ENCODE data around the gene DENND2C.

The DENND2C gene

GRCh38 chr1:114540821-114541220 is 129.0 kb downstream of the DENND2C start:
- Histone ChIP-seq H3K4me3 (ENCODE audit: low read depth in 1 of 2, low read length in 1 of 2) (no peak overlapping the region), H3K36me3 (no peaks in the 10 kb centered on the region), H3K27ac (no peak overlapping the region), H3K4me1 (ENCODE audit: control insufficient read depth in 1 of 2, insufficient read depth in 1 of 2, low read depth in 1 of 2, low read length in 1 of 2) (no peaks in the 10 kb centered on the region), H3K27me3 (peaks cover 6% of the 10 kb centered on the region), H3K9me3 (no peaks in the 10 kb centered on the region)
- TF ChIP-seq, protein P1, sequence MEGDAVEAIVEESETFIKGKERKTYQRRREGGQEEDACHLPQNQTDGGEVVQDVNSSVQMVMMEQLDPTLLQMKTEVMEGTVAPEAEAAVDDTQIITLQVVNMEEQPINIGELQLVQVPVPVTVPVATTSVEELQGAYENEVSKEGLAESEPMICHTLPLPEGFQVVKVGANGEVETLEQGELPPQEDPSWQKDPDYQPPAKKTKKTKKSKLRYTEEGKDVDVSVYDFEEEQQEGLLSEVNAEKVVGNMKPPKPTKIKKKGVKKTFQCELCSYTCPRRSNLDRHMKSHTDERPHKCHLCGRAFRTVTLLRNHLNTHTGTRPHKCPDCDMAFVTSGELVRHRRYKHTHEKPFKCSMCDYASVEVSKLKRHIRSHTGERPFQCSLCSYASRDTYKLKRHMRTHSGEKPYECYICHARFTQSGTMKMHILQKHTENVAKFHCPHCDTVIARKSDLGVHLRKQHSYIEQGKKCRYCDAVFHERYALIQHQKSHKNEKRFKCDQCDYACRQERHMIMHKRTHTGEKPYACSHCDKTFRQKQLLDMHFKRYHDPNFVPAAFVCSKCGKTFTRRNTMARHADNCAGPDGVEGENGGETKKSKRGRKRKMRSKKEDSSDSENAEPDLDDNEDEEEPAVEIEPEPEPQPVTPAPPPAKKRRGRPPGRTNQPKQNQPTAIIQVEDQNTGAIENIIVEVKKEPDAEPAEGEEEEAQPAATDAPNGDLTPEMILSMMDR (IDR thresholded peaks at IDR 0.05) = no peak

DNA sequence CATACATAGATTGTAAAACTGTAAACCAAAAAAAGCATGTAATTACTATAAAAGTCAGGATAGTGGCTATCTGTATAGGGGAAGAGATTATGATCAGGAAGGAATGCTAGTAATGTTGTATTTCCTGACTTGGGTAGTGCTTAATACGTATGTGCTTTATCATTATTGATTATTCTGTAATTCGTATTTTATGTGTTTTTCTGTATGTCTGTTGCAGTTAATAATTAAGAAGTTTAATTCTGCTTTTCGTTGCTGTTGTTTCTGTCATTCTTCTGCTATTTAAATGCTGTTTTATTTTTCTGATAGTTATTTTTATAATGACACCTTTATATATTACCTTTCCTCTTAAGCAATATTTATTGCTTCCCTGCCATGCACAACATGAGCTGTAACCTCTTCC is 129.6 kb downstream of the DENND2C start:
- H3K27ac ChIP-seq = no peak overlapping the region
- H3K9me3 ChIP-seq = no peaks in the 10 kb centered on the region
- no peak overlapping the region for H3K4me3 ChIP-seq (ENCODE audit: low read depth in 1 of 2, low read length in 1 of 2)
- TF ChIP-seq, protein P1 (IDR thresholded peaks at IDR 0.05) = no peak
- H3K36me3 ChIP-seq = no peaks in the 10 kb centered on the region
- H3K4me1 ChIP-seq (ENCODE audit: control insufficient read depth in 1 of 2, insufficient read depth in 1 of 2, low read depth in 1 of 2, low read length in 1 of 2) = no peaks in the 10 kb centered on the region
- H3K27me3 ChIP-seq = peaks cover 6% of the 10 kb centered on the region

GRCh38 chr1:114536043-114536442 is 133.8 kb downstream of the DENND2C start:
- Histone ChIP-seq H3K4me1 (ENCODE audit: control insufficient read depth in 1 of 2, insufficient read depth in 1 of 2, low read depth in 1 of 2, low read length in 1 of 2) (no peaks in the 10 kb centered on the region), H3K9me3 (no peaks in the 10 kb centered on the region), H3K36me3 (no peaks in the 10 kb centered on the region), H3K4me3 (ENCODE audit: low read depth in 1 of 2, low read length in 1 of 2) (no peak overlapping the region), H3K27ac (no peak overlapping the region), H3K27me3 (no peaks in the 10 kb centered on the region)
- TF ChIP-seq, protein P1 (IDR thresholded peaks at IDR 0.05) = no peak

DNA sequence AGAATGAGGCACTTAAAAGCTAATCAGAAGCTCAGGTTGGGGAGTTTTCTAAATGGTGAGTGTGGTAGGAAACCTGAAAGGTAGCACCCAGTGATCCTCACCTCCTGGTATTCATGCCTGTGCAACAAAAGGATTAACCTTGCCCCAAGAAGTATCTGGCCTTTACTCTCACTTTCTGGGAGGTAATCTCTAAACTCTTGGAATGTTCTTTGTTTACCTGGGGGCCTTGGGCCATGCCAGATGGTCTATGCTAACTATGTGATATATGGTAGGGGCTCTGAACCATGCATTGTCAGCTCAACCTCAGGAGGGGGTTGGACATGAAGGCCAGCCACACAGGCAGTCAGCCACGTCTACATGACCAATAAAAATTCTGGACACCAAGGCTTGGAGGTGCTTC is 134.4 kb downstream of the DENND2C start:
- H3K27ac ChIP-seq = no peak overlapping the region
- no peaks in the 10 kb centered on the region for H3K36me3 ChIP-seq
- no peaks in the 10 kb centered on the region for H3K9me3 ChIP-seq
- no peaks in the 10 kb centered on the region for H3K4me1 ChIP-seq (ENCODE audit: control insufficient read depth in 1 of 2, insufficient read depth in 1 of 2, low read depth in 1 of 2, low read length in 1 of 2)
- TF ChIP-seq, protein P1 (IDR thresholded peaks at IDR 0.05) = no peak
- no peak overlapping the region for H3K4me3 ChIP-seq (ENCODE audit: low read depth in 1 of 2, low read length in 1 of 2)
- H3K27me3 ChIP-seq = no peaks in the 10 kb centered on the region
